Stimulated activated naive CD4-positive, alpha-beta T cell treated with Interleukin-2 at 50 U/mL for 16 hours (primary cell): ENCODE data around the gene ZC3H7A.

Experiments used
- DNase-seq: peaks from one replicate; lab custom pipeline; 2025; lab: John Stamatoyannopoulos, UW

The ZC3H7A gene

DNA sequence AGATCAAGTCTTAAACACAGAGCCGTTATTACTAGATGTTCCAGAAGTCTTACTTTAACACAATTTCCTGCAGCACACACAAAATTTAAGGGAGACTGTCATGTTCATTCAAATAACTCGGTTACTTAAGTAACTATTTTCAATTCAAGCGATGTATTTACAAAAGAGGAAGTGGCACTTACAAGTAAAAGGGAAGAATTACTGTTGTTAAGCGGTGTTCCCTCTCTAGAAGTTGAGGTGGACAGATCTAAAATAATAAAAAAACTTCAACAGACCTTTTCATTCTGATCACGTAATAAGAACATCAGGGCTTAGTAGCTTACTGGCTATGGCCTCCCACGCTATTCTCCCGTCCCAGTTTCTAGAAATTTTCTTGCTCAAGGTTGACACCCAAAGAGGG lies 28.2 kb downstream of the ZC3H7A start:
- DNase-seq: no peak

DNA sequence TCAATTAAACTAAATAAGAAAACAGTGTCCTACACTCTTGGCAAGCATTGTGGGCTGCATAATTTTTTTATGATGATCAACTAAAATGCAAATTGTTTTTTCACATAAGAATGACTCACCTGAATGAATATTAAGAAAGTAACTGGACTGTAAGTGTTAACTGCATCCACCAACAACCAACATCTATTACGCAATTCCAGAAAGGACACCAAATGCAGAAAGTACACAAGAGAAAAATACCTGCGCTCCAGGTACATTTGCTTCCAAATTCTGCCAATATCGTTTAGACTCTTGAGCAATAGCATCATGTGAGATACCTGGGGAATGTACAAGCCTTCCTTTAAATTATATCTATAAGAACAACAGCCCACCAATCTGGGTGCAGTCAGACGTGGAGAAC lies 34.6 kb downstream of the ZC3H7A start:
- no peak for DNase-seq

DNA sequence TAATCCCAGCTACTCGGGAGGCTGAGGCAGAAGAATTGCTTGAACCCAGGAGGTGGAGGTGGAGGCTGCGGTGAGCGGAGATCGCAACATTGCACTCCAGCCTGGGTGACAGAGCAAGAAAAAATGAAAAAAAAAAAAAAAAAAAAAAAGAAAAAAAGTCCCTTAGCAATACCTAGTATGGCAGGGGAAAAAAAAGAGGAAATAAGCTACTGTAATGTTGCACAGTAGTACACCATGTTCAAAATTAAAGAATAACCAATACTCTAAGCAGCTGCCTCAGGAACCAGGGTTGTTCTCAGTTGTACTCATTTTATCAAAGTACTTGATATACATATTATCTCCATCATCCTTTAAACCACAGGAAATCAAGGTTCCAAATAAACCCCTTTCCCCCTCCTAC lies 37.1 kb downstream of the ZC3H7A start:
- DNase-seq: no peak

DNA sequence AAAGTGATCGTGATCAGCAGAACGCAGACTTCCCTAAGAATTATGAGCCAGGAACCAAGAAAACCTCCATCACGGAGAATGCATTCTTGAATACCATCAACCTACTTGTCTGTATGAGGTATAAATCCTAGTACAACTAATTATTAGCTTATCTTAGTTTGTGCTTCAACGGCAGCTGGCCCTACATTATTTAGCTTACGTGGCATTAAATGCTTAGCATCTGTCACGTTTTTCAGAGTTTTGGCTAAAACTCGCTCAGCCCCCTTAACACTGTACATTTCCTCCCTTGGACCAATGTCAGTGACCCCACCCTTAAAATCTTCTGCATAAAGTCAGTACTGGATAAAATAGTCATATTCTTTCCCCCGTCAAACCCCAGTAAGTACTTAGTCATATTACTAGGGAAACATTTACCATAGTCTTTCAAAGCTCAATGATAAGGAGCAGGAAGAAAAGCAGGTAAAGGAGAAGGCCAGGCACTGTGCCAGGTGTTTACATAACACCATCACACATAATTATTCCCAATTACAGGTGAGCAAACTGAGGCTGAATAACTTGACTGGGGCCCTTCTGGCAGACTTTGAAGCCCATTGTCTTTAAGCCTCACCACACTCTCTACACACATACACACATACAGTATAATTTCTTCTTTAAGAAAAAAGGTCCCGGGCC lies 37.8 kb downstream of the ZC3H7A start:
- no peak for DNase-seq

DNA sequence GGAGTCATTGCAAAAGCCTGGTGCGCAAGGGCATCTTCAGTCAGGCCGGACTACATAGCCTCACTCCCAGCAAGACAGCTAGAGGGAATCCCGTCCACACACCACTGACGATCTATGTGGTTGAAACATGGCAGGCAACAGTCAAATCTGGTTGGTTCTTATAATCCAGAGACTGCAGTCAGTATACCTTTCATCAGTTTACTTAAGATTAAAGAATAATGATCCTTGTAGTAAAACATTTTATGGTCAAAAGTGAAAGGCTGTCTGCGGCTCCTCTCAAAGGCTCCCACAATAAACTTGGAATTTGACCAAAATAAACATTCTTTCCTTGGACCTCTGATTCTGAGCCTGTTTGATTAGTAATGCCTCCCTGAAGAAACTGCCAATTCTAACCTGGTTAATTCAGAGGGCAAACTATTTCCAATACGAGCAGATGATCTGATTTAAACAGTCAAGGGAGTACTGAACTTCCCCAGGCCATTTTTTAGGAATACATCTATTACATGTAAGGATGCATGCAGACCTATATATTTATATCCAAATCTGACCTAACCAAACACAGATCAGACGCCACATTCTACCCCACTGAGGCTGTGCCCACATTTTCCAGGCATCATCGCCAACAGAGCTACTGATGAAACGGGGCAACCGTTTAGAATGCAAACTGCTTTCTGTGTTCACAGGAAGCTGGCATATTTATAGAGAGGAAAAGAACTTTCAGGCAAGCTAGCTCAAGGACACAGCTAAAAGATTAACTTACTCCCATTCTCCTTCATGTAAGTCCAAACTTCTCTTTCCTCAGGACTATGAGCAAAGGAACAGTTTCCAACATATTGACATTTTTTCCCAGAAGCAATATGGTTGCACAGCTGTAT lies 39.1 kb downstream of the ZC3H7A start:
- DNase-seq: no peak

DNA sequence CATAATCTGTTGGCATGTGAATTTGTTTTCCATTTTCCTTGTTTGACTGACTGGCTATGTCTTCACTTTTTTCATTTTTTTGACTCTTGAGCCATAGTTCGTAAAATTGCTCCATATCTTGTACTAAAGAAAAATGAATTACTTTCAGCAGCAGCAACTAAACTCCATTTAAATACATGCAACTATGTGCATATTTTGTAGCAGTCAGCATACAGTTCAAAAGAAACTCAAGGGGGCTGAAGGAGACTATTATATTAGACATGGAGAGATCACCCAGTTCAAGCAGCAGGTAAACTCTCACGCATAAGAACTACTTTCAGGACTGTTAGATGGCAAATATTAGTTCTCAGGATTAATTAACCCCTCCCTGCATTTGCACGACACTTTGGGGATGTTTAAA lies 40.8 kb downstream of the ZC3H7A start:
- DNase-seq: no peak

DNA sequence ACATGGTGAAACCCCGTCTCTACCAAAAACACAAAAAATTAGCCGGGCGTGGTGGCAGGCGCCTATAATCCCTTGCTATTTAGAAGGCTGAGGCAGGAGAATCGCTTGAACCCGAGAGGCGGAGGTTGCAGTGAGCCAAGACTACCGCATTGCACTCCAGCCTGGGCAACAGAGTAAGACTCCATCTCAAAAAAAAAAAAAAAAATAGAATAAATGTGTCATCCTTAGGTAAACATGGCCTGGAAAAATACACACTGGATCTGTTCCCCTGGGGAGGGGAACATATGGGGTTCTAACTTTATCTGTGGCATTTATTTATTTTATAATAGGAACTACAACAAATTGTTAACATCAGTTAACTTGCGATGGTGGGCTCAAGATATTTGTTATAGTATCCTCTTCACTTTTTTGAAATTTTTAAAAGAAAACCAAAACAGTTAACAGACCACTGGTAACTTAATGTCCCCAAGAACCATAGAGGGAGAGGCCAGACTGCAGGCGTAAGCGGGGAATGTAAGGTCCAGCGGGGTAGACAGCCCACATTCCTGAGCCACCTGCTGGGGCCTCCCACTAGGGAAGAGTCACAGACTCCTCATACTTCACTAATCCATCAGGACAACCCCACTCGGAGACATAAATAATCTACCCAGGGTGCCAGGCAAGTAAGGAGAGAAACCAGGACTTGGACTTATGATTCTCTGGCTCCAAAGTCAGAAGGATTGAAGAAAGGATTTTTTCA lies 41.9 kb downstream of the ZC3H7A start:
- DNase-seq: no peak

DNA sequence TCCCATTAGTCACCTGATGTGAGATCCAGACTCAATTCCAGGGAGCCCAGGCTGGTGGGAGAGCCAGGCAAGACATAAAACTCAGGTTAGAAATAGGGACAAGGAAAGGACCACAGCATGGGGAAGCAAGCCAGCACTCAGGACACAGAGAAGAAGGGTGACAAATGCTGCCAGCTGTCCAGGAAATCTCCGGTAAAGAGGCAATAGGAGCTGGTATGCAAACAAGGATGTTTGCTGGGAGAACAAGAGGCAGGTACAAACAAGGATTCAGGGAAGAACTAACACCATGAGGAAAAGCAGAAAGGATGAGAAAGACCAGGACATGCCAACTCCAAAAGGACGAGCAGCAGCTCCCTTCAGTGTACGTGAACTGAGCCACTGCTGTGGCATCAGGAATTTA lies 44.2 kb downstream of the ZC3H7A start:
- no peak for DNase-seq

DNA sequence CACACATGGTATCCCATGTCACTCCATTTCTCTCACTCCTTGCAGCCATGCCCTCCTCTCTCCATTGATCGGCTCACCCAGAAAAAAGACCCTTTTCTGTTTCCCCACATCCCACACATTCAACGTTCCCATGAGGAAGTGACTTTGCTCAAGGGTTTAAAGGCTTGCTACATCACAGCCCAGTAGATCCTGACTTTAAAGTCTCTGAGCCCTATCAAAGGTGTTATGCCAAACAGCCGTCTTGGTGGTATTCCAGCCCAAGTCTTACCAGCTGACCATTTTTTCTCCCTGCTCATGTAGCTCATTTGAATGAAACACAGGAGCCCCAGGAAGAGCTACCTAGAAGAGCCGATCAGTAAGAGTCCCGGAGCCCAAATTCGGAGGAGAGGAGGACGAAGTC lies 47.0 kb downstream of the ZC3H7A start:
- no peak for DNase-seq

DNA sequence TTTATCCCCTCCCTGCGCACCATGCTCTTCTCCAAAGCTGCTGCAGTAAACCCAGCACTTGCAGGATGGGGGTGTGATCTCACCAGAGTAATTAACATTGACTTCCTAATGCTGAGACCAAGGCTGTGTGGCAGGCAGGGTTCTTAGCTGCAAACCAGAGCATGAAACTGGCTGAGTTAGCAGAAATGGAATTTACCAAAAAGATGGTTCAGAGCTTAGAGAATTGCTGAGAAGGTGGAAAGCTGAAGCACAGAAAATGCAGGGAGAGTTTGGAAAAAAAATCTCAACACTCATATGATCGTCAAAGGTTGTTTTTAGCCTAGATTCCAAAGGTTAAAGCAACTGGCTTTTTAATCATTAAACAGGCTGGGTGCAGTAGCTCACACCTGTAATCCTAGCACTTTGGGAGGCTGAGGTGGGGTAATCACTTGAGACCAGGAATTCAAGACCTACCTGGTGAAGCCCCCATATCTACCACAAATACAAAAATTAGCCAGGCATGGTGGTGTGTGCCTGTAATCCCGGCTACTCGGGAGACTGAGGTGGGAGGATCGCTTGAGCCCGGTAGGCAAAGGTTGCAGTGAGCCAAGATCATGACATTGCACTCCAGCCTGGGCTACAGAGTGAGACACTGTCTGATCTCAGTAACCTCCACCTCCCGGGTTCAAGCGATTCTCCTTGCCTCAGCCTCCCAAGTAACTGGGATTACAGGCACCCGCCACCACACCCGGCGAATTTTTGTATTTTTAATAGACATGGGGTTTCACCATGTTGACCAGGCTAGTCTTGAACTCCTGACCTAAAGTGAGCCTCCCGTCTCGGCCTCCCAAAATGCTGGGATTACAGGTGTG lies 48.4 kb downstream of the ZC3H7A start:
- DNase-seq: no peak

DNA sequence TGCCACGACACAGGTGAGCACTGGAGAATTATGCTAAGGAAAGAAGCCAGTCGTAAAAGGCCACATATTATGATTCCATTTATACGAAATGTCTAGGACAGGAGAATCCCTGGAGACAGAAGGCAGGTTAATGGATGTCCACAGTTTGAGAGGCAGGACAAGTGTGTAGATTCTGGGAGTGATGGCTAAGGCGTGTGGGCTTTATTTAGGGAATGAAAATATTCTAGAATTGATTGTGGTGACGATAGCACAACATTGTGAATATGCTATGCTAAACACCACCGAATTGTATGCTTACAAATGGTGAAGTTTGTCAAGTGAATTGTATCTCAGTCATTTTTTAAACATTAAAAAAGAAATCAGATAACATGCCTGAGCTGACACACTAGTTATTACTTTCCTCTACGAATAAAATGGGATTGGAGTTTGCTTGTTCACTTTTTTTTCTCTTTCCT lies 49.1 kb downstream of the ZC3H7A start:
- no peak for DNase-seq

DNA sequence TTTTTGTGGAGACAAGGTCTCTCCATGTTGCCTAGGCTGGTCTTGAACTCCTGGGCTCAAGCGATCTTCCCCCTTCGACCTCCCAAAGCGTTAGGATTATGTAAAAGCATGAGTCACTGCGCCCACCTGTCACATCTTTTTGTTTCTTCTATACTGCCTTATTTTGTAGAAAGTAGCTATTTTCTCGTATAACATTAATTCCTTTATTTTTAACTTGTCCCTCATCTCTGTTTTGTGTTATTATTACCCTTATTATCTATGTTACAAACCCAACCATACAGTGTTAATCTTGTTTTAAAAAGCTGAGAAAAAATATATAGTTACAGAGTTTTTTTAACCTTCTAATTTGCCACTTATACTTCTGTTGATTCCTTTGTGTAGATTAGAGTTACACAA lies 53.0 kb downstream of the ZC3H7A start:
- no peak for DNase-seq

DNA sequence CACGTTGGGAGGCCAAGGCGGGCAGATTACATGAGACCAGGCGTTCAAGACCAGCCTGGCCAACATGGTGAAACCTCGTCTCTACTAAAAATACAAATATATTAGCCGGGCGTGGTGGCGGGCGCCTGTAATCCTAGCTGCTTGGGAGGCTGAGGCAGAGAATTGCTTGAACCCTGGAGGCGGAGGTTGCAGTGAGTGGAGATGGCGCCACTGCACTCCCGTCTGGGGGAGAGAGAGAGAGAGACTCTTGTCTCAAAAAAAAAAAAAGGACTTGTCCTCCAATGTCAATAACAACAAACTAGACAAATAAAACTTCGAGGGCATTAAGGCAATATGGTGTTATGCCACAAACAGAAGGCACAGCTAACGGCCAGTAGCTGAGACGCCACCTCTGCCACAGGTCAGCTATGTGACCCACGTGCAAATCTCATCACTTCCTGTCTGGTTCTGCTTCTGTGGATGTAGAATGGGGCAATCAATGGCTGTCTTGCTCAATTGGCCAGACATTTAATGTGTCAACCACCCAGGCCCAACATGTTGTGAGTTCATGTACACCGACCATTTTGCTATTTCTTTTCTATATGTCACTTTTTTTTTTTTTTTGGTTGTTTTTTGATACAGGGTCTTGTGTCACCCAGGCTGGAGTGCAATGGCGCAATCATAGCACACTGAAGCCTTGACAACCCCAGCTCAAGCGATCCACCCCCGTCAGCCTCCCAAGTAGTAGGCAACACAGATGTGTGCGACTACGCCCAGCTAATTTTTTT lies 53.6 kb downstream of the ZC3H7A start:
- DNase-seq: no peak

DNA sequence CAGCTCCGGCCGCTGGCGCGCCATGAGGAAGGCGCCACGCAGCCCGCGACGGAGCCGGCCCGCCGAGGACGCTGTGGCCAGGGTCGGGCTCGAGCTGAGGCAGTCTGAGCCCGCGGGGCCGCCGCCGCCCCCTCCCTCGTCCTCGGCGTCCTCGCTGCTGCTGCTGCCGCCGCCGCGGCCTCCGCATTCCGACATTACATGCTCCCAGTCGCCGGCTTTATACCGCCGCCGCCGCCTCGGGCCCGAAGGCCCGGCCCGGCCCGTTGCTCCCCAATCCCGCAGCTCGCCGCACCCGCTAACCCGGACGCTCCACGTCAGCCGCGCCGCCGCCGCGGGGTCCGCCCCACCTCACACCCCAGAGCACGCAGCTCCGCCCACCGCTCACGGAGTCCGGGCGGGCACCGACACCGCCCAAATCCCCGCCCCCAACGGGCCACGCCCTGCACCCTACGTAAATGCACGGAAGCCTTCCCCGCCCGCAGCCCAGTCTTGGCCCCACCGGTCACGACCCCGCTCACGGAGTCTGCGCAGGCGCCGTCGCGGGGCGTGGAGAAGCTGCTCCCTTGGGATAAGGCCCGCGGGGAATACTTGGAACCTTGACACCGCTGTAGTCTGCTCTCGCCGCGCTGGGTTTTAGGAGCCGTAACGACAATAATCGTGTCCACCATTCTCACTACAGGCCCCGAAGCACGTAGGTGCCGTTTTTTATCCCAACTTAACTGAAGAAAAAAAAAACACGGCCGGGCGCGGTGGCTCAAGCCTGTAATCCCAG lies 54.3 kb downstream of the ZC3H7A start, which contains the start of gene TXNDC11:
TSS of gene TXNDC11 (minus strand) at position 322 of the 772 bp plus-strand sequence. CDS start at position 195, 127 bp downstream.
- peak; percentile 98 for DNase-seq

DNA sequence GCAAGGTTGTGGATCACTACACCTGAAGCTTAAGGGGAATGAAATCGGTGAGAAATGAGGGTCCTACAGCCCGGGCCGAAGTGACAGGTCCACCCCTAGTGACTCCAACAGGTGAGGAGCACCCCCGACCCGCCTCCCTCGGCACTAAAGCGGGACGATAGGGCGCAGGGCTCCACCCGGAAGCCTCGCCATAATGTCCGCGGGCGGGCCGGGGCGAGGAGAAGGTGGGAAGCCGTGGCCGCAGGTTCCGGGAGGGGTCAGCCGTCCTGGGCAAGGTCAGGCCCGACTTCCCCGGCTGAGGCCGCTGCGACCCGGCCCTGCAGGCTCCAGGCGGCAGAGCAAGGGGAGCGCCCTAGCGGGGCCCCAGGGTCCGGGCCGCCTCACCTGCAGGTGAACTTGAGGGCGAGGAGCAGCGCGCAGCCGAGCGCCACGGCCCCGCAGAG lies 54.9 kb downstream of the ZC3H7A start:
- DNase-seq: peak; percentile 53

DNA sequence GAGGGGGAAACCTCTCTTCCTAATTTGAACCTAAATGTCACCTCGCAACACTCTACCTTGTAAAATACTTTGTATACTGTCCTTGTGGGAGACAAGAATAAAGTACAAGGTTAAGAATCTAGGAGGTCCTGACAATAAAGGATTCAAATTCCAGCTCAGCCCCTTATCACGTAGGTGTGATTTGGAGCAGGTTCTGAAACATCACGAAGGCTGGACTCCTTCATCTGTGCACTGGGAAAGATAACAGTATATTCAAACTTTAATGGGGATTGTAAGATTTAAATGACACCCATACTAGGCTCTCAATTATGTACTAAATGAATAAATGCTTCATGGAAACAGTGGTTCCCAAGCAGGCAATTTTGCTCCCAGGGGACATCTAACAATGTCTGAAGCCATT lies 56.5 kb downstream of the ZC3H7A start:
- no peak for DNase-seq

DNA sequence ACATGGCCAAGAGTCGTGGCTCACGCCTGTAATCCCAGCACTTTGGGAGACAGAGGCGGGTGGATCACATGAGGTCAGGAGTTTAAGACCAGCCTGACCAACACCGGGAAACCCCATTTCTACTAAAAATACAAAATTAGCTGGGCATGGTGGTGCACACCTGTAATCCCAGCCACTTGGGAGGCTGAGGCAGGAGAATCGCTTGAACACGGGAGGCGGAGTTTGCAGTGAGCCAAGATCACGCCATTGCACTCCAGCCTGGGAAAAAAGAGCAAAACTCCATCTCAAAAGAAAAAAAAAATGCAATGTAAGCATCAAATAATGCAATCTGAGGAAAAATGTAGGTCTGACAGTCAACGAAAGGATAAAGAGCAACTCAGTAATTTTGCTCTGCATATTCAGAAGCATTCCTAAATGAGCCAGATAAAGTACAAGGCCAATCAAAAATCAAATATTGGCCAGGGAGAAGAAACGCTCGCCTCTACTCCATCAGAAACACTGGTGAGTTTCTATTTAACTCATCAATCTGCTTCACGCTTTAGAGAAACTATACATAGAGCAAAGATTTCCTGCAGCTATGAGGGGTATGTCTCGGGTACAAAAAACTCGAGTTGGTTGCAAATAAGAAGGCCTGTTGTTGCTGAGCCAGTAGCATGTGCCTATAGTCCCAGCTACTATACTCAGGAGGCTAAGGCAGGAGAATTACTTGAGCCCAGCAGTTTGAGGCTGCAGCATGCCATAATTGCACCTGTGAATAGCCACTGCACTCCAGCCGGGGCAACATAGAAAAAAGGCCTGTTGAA lies 58.1 kb downstream of the ZC3H7A start:
- no peak for DNase-seq

DNA sequence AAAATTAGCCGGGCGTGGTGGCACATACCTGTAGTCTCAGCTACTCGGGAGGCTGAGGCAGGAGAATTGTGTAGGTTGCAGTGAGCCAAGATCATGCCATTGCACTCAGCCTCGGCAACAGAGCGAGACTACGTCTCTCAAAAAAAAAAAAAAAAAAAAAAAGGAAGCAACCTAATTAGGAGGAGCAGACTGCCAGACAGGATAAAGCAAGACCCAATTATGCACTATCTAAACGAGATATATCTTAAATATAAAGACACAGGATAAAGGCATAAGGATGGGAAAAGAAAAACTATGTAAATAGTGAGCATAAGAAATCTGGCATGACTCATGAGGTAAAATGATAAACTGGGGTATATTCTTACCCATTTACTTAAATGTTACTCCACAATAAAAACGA lies 59.3 kb downstream of the ZC3H7A start:
- no peak for DNase-seq

DNA sequence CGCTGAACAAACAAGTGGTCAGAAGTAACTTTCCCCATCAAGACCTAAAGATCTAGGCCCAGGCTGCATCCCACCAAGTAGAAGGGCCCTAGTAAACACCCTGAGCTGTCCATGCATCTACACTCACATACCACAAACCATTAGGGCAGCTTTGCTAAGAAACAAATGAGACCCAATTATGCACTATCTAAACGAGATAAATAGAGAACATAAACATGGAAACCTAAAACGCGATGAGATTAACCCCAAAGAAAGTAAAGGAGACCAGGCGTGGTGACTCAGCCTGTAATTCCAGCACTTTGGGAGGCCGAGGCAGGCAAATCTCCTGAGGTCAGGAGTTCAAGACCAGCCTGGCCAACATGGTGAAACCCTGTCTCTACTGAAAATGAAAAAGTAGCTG lies 60.2 kb downstream of the ZC3H7A start:
- DNase-seq: no peak
